Lung microvascular endothelial cell (primary cell): Measurements from ENCODE around the gene TMCC1. TPM values are rescaled to one million over a fixed set of nuclear protein-coding genes. Genes with fewer than 3 reads are reported as not detected.
"Not testable (repeated sequence)": the region's sequence is repeated elsewhere in the genome, so short reads cannot be mapped to it uniquely, and the experiment has no call there.

Source experiments
- DNase-seq, 2 donors: peaks; one replicate each; pipeline versions ENCODE4 v3.0.0 to v3.0.0-alpha.2; 2010; ENCODE audit warnings: low read depth in 2 of 2
- total RNA-seq: library from RNA; depleted of rRNA; stranded (reverse); fragments of >200 nt; gene quantifications from 2 replicates; pipeline ENCODE4 v1.2.1, GENCODE V29; 2014

Gene TMCC1
- total RNA-seq, 1 donor from 2014 or later = 58.7 TPM

DNA sequence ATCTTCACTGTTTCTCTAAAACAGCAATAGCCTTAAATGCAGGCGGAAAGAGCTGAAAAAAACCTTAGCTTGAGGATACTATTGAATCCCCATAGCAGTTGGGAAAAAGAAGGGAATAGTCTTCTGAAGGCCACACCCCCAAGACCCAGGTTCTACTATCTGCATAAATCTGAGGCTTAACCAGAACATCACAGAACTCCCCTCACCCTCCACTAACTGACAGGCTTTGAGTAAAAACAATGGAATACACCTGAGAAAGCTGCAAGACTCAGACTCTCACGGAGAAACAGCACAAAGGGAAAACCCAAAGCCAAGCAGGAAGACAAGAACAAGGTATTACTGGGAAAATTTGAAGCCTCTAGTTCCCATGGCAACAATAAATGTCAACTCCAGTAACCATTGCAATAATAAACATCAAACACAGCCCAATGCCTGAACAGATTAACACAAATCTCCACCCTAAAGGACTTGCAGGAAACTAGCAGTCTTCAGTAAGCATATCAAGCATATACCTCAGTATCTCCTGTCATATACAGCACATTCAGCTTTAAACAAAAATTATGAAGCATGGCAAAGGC is 56.4 kb downstream of the TMCC1 start:
- DNase-seq = peak; percentile 55 to 86

DNA sequence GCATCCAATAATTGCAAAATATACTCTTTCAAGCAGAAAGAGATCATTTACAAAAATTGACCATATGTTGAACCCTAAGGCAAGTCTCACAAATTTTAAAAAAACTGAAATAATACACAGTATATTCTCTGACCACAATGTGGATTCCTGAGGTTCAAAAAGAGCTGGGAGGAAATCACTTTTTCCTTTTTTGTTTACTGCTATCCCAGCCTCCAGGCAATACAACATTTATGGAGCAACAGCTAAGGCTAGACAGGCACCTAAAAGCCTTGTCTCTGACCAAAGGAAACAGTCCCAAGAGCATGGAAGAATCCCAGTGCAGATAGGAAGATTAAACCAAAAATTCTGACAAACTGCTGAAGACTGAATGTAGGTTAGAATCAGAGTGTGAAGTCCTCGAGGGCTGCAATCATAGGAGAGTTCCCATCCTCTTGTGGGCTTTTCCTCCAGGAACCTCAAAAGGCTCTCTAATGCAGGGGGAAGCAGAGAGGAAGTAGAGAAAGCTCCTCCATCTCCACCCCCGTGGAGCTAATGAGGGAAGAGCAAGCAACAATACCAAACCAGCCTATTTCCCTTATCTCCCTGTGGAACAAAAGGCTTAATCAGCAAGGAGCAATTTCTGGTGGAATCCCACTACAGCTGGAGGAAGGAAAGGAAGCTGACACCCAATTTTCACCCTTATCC is 57.0 kb downstream of the TMCC1 start:
- peak in 1 of 2 donors; percentile 3 for DNase-seq

DNA sequence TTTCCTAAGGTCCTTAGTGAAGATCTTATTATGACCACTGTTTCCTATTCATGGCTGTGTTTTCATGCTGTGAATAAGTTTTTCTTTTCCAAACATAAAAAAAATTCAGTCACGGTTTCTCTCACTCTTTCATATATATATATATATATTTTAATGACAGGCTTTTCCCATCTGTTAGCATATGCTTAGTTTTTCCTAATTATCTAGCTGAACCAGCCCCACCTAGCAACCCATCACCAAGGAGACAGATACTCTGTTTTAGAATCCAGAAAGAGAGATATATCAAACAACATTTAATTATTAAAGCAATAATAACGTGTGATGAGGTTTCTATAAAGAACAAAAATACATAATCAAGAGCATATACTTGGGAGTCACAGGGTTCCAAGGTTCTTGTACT is 58.3 kb downstream of the TMCC1 start:
- DNase-seq = no peak

DNA sequence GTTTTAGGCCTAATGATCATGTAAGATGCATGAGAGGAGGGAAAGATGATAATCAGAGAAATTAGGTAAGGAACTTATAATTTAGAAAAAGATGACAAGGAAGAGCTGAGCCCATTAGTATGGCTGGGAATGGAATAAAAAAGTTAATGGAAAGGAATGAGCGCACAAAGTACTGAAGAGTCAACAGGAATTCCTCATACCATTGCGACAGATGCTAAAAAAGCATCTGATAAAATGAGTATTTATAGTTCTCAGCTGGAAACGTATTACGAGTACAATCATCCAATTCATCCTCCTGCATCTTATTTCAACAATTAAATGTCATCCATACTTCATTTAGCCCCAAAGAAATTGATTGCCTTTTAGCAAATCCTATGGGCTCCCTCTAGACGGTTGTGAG is 58.9 kb downstream of the TMCC1 start:
- DNase-seq = no peak

DNA sequence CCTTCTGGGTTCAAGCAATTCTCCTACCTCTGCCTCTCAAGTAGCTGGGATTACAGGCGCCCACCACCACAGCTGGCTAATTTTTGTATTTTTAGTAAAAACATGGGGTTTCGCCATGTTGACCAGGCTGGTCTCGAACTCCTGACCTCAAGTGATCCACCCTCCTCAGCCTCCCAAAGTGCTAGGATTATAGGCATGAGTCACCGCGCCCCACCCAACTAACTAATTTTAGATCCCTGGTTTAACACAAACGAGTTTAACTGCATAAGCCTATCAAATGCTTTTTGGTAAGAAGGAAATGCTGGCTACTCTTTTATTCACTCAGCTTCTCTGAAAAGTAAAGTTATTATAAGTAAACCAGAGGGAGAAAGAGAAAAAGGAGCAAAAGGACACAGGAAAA is 61.6 kb downstream of the TMCC1 start:
- DNase-seq = not testable (repeated sequence)

DNA sequence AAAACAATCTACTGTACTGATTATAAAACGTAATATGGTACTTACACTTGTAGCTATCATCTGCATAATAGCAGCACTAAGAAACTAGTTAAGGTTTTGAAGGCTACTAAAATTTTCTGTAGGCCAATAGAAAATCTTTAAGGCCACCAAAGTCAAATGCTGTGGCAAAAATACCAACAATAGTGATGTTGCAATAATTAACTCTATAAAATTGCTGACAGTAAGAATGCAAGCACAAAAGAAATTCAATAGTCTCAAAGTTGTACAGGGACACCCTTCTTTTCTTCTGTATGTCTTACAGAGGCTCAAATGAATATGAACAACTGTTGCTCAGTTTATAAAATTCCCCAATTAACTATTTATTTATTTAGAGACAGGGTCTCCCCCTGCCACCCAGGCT is 62.0 kb downstream of the TMCC1 start:
- DNase-seq = no peak

DNA sequence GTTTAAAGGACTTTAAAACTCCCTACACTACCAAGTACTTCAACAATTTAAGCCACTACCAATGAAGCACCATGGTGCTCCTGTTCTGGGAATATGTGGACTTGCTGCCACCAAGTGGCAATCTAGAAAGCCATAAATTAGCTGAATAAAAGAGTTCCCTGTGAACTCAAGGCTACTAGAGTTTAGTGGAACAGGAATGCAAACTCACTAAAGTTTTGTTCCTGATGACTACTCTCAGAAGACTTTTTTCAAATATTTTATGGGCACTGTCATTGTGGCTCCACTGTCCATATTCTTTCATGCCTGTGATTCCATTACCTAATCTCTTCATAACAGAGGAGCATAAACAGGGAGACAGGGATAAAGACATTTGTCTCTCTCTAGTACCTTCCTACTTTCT is 63.9 kb downstream of the TMCC1 start:
- peak; percentile 86 to 90 for DNase-seq

DNA sequence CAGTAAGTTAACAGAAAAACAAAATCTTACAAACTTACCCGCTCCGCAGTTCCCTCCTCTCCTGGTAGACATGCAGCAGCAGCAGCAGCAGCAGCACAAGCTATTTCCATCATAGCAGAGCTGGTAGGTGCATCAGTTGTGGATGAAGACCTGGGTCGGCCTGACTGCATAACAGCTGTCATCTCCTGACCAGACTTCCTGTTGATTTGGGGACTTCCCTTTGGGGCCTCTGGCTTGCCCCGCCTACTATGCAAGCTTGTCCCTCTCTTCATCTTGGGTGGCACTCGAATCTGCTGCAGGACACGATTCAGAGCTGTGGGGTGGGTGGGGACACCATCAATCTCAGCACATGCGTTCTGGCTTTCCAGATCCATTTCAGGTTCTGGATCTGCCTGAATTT is 65.7 kb downstream of the TMCC1 start:
- peak in 1 of 2 donors; percentile 4 for DNase-seq

DNA sequence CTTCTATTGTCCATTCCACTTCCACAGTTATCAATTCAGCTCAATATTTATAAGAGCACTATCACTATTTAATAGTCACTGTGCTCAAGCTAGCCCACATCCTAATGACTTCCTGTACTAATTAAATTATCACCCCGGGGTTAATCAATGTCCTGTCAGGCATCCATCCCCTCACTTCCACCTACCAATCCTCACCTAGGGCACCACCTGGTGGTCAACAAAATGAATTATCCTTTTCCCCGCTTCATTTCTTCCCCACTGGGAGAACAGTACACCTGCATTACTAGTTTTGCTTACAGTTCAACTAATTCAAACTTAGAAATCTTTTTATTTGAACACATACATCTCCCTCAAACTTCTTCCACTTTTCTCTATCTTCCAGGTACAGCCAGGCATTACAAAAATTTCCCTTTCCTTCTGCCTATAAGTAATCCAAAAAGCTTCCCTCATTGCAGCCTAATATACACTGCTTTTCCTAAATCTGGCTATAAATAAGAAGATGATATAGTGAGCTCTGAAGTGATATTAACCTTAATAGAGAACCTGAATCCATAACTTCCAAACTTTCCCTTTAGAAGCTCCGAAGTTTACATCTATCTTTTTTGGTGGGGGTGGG is 68.5 kb downstream of the TMCC1 start:
- DNase-seq = peak; percentile 68 to 80

DNA sequence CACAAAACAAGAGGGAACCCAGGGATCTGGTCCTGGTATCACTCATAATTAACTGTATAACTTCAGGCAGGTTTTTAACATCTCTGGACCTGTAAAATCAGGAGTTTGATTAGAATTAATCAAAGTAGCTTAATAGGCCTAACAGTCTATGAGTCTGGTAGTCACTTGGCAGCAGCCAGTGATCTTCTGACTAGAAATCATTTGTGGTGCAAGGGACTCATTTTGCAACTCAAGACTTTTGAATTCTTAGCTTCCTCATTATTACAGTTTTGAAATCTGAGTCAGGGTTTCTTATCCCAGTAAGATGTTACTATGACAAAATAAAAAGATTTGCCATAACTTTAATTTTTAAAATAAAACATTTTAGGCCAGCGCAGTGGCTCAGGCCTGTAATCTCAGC is 70.8 kb downstream of the TMCC1 start:
- DNase-seq = no peak

DNA sequence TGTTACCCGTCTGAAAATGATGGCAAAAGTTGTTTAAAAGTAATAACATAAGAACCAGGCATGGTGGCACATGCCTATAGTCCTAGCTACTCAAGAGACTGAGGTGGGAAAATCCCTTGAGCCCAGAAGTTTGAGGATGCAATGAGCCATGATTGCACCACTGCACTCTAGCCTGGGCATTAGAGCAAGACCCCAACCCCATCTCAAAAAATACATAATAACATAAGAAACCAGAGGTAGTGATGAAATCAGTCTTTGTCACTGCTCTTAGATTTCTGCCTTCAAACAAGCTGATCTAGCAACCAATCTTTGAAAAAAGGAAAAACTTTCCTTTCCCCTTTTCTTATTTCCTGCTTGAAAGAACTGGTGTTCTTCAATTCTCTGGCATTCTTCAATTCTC is 71.3 kb downstream of the TMCC1 start:
- DNase-seq = no peak

DNA sequence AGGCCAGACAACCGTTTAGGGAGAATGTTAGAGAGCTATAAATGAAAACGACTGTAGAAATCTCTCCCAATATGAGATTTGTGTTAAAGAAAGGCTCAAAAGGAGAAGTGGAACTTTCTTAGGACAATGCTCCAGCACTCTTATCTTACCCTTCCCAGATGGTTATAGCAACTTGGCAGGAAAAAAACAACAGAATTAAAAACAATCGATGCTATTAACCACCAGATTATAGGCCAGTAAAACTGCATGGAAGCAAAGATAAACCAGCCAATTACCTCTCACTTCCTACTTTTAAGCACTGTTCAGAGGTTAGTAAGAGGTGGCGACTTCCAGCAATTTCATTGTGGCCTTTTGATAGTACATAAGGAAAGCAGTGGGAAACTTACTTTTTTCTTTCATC is 72.9 kb downstream of the TMCC1 start:
- no peak for DNase-seq

DNA sequence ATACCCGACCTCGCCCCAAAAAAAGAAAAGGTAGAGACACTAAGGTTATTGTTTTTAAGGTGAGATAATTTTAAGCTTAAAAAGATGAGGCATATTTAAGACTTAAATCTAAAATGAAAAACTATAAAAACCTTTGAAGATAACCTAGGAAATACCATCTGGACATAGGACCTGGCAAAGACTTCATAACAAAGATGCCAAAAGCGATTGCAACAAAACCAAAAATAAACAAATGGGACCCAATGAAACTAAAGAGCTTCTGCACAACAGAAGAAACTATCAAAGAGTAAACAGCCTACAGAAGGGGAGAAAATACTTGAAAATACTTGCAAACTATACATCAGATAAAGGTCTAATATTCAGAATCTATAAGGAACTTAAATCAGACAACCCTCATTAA is 80.9 kb downstream of the TMCC1 start:
- DNase-seq = no peak

DNA sequence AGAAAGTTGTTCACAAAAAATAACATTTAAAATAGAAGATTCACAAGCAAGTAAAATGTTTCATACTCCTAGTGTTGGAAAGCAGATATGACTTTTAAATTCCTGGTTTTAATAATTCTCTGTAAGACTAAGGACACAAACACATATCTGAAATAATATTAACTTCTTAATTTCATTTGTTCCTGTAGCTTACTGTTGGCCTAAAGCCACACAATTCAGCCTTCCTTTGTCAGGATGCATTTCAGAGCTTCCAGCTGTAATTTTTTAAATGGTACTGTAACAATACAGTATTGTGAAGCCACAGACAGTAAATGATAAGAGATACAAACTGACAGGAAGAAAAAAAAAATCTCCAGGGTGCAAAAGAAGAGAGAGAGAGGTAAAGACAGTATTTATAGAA is 84.2 kb downstream of the TMCC1 start:
- DNase-seq = peak; percentile 9 to 53

DNA sequence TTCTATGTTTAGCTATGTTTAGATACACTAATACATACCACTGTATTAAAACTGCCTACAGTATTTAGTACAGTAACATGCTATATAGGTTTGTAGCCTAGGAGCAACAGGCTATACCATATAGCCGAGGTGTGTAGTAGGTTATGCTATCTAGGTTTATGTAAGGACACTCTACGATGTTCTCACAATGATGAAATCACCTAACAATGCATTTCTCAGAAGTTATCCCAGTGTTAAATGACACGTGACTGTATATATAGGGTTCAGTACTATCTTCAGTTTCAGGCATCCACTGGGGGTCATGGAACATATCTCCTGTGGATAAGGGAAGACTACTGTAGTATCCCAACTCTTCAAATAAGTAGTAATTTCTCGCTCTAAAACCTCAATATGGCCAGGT is 97.4 kb downstream of the TMCC1 start:
- DNase-seq = no peak

DNA sequence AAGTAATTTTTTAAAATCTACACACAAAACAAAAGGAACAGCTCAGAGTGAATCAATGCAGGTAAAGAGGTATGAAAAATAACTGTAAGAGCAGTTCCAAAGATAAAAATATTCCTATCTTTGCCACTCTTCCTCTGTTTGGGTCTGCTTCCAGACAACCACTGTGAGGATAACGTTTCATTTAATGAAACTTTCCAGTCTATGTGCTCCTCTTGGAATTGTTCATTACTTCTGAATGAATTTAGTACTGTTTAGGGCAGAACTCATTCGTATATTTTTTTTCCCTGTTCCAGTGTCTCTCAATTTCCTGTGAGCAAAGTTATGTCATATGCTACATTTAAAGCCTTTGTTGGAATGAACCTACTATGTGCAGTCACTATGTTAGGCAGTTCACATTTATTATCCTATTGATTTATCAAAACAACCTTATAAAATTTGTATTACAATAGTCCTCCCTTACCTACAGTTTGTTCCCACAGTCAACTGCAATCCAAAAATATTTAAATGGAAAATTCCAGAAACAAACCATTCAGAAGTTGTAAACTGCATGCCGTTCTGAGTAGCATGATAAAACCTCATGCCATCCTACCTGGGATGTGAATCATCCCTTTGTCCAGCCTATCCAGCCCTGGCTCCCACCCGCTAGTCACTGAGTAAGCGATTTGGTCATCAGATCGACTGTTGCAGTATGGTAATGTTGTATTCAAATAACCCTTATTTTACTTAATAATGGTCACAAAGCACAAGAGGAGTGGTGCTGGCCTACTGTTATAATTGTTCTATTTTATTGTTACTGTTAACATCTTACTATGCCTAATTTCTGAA is 98.1 kb downstream of the TMCC1 start:
- peak; percentile 71 to 79 for DNase-seq

DNA sequence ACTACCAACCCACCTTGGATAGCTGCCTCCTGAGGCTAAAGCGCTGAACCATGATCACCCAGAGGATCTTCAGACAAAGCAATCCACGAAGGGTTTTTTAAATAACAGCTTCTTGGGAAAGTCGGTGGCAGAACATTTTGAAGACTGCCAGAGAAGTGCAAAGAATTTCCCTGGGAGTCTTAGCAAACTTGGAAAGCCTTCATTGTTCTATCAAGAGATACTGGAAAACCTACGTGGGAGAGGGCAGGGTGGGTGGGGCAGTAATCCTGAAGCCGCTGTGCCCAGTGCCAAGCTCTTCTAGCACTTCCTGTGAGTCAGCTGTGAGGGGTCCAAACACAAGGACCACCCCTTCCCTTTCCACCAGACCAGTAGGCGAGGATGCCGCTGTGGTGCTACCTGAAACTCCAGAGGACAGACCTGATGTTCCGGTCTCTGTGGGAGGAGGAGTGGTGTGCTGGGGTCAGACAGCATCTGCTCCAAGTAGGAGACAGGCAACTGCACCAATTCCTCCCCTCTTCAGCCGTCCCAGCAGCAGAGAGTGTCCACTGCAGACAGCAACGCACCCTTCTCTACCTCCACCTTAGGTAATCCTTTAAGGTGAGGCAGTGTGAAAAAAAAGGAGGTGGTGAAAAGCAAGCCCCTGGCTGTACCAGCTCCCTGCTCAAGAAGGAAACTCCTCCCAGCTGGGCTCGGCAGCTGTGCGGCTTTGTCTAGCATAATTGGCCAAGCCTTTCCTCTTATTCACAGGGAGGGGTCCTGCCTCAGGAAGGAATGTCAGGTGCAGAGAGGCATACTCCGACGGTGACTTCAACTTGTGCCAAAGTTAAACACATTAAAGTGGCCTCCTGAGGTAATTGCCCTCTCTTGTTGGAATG is 99.0 kb downstream of the TMCC1 start:
- peak; percentile 55 to 68 for DNase-seq

DNA sequence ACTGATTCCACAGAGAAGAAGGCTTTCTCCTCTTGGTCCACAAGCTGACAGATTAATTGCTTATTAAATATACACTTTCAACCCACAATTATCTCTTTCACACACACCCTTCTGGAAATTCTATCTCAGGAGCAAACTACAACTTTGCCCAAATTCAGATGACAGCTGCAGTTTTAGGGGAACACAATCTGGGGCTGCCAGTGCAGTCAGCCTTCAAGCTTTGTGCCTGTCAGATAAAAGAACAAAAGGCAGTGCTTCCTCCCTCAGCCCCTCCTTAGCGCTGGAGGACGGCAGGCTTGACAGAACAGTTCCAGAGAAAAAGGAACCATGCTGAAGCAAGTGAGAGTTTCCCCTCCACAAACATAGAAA is 99.6 kb downstream of the TMCC1 start:
- peak; percentile 5 to 51 for DNase-seq

DNA sequence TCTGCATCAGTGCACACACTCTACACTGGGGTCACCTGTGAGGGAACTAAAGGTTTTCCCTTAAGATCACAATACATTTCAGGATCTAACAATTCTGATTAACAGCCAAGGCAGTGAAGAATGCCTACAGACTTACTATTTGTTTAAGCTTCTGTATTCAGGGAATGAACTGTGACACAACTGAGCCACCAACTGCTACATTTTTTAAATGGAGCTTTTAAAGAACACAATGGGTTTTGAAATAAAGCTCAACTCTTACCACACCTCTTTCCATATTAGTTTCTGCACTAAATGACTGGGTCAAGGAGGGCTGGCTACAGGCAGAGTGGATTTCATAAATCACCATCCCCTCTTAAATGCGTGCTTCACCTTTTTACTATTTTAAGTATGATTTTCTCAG is 100.2 kb downstream of the TMCC1 start:
- peak in 1 of 2 donors; percentile 31 for DNase-seq

DNA sequence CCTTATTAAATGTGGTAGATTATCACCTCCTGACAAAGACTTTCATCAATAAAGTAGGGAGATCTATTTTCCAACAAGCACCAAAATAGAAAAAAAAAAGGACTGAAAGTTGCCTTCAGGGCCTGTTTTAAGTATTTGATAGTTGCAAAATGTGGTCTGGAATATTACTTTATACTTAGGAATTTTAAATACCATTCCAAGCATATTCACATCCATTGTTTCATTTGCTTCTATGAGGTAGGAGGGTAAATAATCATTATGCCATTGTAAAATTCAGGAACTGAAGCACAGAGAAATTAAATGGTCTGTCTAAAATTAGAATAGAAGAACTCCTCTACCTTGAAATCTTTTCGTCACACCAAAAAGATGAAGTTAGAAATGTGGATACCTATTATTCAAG is 110.0 kb downstream of the TMCC1 start:
- no peak for DNase-seq

DNA sequence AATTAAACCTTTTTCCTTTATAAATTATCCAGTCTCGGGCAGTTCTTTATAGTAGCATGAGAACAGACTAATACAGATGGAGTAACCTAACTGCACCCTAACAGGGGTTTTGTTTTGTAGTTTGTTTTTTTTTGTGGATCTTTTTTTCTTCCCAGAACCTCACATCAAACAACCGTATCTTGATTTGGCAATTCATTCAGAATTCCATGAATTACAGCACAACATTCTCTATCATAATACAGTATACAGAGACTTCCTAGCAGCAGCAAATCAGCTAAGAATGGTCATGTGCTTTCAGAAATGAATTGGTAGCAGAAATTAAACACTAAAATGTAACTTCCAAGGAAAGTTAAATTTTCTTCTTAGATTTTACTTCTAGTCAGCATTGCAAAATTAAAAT is 114.6 kb downstream of the TMCC1 start:
- no peak for DNase-seq
